GM18907 (cell line): Measurements from ENCODE around the gene ATOSA.

Experiments
- ATAC-seq: cut with Tn5 transposase; IDR thresholded peaks from one replicate; pipeline ENCODE4 v1.9.1; 2021; ENCODE audit warnings: mild to moderate bottlenecking, moderate library complexity; ENCODE audit not compliant: unreplicated experiment

The ATOSA gene

GRCh38 chr15:52689562-52689961 lies 10.4 kb upstream of the ATOSA start:
- no peak for ATAC-seq

- peak; percentile 61 for ATAC-seq
These were observed 4.4 kb upstream of the ATOSA start for GRCh38 chr15:52683580-52683979.

GRCh38 chr15:52682781-52683180 lies 3.6 kb upstream of the ATOSA start:
- no peak for ATAC-seq

GRCh38 chr15:52682200-52682599 lies 3.0 kb upstream of the ATOSA start:
- no peak for ATAC-seq

GRCh38 chr15:52681441-52681840 lies 2.3 kb upstream of the ATOSA start:
- ATAC-seq: no peak

GRCh38 chr15:52680761-52681160 lies 1.6 kb upstream of the ATOSA start:
- no peak for ATAC-seq

GRCh38 chr15:52680041-52680391 lies 828 bp upstream of the ATOSA start:
- no peak for ATAC-seq

- ATAC-seq: peak; percentile 26
These were observed 538 bp downstream of the ATOSA start for GRCh38 chr15:52678468-52679231.

- peak; percentile 37 for ATAC-seq
These were observed 1.4 kb downstream of the ATOSA start for GRCh38 chr15:52677593-52678467.

- no peak for ATAC-seq
These were observed 4.4 kb downstream of the ATOSA start for GRCh38 chr15:52674831-52675230.

- ATAC-seq: no peak
These were observed 5.5 kb downstream of the ATOSA start for GRCh38 chr15:52673734-52674133.

- ATAC-seq: no peak
These were observed 5.9 kb downstream of the ATOSA start for GRCh38 chr15:52673312-52673711.

GRCh38 chr15:52672661-52673060 lies 6.5 kb downstream of the ATOSA start:
- ATAC-seq: no peak

GRCh38 chr15:52670087-52670486 lies 9.1 kb downstream of the ATOSA start:
- ATAC-seq: no peak

- ATAC-seq: no peak
These were observed 11.1 kb downstream of the ATOSA start for GRCh38 chr15:52668133-52668532.

GRCh38 chr15:52667597-52667996 lies 11.6 kb downstream of the ATOSA start:
- peak; percentile 88 for ATAC-seq

- ATAC-seq: no peak
These were observed 15.5 kb downstream of the ATOSA start for GRCh38 chr15:52663536-52664294.

- ATAC-seq: no peak
These were observed 17.3 kb downstream of the ATOSA start for GRCh38 chr15:52661909-52662308.

GRCh38 chr15:52660192-52660591 lies 19.0 kb downstream of the ATOSA start:
- ATAC-seq: no peak

GRCh38 chr15:52658955-52659354 lies 20.2 kb downstream of the ATOSA start:
- peak; percentile 91 for ATAC-seq

- ATAC-seq: no peak
These were observed 21.9 kb downstream of the ATOSA start for GRCh38 chr15:52657338-52657737.
